ENCODE data around the gene IRS4.

DNA sequence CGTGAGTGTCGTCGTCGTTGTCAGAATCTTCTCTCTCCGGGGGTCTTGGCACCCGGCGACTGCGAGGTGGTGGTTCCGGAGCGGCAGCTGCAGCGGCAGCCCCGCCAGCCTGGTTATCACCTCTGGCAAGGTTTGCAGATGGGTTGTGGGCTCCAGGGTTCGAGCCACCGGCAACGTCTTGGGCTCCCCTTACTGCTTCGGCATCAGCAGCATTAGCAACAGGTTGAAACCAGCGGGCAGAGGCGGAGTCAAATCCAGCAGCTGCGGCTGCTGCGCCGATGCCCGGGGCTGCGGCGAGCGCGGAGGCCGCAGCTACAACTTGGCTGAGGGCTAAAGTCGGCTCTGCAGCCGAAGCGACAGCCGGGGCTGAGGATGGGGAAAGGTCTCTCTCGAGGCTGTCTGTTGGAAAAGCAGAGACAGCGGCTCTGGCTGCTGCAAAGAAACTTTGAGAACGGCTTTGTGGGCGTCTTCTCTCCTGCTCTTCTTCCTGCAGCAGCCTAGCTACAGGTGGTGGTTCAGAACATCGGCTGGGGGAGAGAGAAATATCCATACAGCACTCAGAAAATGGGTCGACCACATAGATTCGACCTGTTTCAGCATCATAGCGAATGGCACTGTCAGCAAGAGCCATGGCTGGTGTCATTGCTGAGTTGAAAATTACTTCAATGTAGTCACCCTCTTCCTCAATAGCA, 3.6 kb downstream of the IRS4 start:
- TF ChIP-seq, protein P1, sequence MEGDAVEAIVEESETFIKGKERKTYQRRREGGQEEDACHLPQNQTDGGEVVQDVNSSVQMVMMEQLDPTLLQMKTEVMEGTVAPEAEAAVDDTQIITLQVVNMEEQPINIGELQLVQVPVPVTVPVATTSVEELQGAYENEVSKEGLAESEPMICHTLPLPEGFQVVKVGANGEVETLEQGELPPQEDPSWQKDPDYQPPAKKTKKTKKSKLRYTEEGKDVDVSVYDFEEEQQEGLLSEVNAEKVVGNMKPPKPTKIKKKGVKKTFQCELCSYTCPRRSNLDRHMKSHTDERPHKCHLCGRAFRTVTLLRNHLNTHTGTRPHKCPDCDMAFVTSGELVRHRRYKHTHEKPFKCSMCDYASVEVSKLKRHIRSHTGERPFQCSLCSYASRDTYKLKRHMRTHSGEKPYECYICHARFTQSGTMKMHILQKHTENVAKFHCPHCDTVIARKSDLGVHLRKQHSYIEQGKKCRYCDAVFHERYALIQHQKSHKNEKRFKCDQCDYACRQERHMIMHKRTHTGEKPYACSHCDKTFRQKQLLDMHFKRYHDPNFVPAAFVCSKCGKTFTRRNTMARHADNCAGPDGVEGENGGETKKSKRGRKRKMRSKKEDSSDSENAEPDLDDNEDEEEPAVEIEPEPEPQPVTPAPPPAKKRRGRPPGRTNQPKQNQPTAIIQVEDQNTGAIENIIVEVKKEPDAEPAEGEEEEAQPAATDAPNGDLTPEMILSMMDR (IDR thresholded peaks at IDR 0.05; ENCODE audit: control extremely low read depth in 1 of 3, insufficient read depth in 1 of 3, low read depth in 1 of 3, low read length in 3 of 3), result no peak
- TF ChIP-seq SRF (IDR thresholded peaks at IDR 0.05; ENCODE audit: low read depth, low read length) (no peak), RBBP5 (IDR thresholded peaks at IDR 0.05; ENCODE audit: borderline replicate concordance, low read depth, low read length) (no peak), POLR2A (IDR thresholded peaks at IDR 0.05; ENCODE audit: control extremely low read depth in 1 of 2, low read depth in 2 of 2, low read length in 2 of 2) (no peak), JUND (IDR thresholded peaks at IDR 0.05; ENCODE audit: low read length) (no peak), EZH2 (IDR thresholded peaks at IDR 0.05; ENCODE audit: low read depth, low read length, severe bottlenecking) (no peak)

Measured in H1 (cell line).